Mesenteric fat pad (tissue), 1 donor: ENCODE results near the gene AGPAT2. TPM values are rescaled to one million over a fixed set of nuclear protein-coding genes. Genes with fewer than 3 reads are reported as not detected.

Experiments used
- DNase-seq: peaks from one replicate; pipeline ENCODE4 v3.0.0-alpha.2; 2020; ENCODE audit warnings: low spot score
- total RNA-seq: library from RNA; stranded (reverse); fragmentation: NEBNext Ultra II Directional; extraction: Animal tissue kit (Norgen Biotek cat#: 25700); gene quantifications from one replicate; pipeline ENCODE4 v1.2.1, GENCODE V29; 2021
- donor health status: DM: yes; HTN: yes; CAD: no.

AGPAT2 gene
- total RNA-seq, 1 donor from 2014 or later, result 547 TPM

GRCh38 chr9:136689108-136689460 lies 1.8 kb upstream of the AGPAT2 start:
- no peak for DNase-seq

- DNase-seq, result no peak
Measured at GRCh38 chr9:136688274-136689107, 1.2 kb upstream of the AGPAT2 start.

- DNase-seq, result no peak
Measured at GRCh38 chr9:136687721-136688223, 515 bp upstream of the AGPAT2 start.

DNA sequence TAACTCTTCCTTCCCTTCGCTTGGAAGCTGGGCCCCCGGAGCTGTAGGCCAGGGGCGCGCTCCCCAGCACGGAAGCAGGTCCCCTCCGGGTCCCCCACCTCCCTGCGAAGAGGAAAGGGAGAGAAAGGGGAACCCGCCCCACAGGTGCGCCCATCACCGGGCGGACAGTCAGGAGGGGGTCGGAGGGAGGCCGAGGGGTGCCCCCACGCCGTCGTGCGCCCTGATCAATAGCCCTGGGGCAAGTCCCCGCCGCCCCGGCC lies 793 bp downstream of the AGPAT2 start:
- DNase-seq, result no peak

DNA sequence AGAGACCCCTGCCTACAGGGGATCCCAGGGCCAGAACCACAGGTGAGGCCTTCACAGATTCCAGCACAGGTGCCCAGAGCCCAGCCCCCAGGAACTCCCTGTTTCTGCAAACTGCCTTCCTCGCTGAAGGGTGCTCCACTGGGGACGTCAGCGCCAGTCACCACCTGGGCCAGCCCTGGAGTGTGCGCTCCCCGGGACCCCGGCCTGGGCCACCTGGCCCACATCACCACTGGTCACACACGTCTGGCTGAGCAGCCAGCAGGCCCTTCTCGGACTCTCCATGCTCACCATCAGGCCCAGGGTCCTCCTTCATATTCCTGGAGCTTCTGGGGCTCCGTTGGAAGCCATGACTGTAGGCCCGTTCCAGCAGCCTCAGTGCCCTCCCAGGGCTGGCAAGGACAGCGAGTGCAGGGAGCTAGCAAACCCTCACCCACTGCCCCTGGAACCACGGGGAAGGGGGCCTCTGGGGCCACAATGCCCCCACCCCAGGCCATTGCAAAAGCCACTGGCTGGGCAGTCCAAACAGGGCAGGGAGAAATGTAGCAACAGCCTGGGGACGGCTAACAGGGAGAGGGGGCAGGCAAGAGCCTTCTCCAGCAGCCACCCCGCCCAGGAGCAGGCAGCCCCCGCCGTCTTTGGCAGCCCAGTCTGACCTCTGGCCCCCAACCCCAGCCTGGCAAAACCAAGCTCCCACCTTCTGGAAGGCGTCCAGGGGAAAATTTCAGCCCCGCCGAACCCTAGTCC lies 1.3 kb downstream of the AGPAT2 start:
- DNase-seq, result no peak

GRCh38 chr9:136685216-136685615 lies 2.0 kb downstream of the AGPAT2 start:
- no peak for DNase-seq

DNA sequence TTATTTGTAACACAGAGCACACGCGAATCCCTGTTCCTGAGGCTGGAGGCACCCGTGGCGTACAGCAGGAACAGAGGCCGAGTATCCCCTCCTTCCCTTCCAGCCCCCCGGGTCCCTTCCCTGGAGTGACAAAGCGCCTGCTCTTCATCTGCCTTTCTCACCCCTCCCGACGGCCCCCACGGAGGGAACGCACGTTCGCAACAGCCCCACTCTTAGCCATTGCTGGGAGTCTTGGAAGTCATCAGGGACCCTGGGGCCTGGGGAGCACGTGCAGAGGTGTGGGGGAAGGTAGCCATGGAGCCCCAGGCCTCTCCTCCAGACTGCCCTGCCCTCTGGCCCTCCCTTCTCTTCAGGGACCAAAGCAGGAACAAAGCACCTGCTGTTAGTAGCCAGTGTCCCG lies 2.5 kb downstream of the AGPAT2 start:
- DNase-seq, result no peak

DNA sequence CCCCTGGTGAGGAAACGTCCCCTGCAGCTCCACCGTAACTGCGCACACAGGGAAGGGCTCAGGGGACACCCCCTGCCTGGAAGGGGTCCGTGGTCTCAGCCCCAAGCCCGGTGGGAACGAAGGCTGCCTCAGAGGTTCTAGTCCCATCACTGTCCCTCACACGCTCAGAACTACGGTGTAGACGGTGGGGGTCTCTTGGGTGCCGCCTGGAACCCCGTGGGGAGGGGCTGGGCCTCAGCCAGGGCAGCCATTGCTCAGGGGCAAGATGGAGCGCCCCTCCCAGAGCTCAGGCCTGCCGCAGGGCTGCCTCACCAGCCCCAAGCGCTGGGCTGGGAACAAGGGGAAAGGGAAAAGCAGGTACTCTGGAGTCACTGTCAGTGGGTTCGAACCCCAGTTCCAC lies 2.9 kb downstream of the AGPAT2 start:
- DNase-seq, result no peak

DNA sequence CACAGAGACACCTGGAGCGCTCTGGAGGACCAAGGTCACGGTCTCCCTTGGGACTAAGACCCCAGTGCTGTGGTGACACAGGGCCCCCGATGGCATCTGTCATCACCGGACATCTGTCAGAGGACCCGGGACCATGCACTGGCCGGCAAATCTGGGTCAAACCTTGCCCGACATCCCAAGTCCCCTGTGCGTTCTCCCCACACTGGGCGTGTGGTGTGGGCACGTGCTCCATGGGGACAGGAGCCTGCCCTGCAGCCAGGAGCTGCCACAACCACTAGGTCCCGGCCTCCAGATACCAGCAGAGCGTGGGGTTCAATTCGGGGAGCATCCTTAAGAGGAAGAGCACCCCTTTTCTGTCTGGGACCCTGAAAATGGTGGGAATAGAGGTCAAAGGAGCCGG lies 3.5 kb downstream of the AGPAT2 start:
- DNase-seq, result no peak

DNA sequence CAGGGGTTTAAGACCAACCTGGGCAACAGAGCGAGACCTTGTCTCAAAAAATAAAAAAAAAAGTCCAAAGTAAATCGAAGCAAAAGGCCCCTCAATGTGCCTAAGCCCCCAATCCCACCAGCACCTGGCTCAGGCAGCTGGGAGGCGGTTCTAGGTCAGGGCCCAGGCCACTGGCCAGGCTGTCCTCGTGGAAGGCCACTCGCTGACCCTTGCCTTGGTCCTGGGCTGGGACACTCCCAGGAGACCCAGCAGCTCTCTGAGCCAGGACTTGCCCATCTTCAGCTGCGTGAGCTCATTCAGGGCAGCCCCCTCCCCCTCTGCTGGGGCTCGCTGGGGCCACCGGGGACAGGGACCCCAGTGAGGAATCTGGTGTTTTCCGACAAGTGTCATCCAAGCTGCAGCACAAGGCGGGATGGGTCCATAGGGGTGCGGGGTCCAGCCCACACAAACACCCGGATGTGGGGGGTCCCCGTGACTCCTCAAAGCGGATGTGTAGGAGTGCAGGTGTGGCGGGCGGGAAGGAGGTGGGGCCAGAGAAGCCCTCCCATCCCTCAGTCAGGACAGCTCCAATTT lies 4.0 kb downstream of the AGPAT2 start:
- DNase-seq, result no peak

GRCh38 chr9:136682710-136683109 lies 4.5 kb downstream of the AGPAT2 start:
- DNase-seq, result no peak

DNA sequence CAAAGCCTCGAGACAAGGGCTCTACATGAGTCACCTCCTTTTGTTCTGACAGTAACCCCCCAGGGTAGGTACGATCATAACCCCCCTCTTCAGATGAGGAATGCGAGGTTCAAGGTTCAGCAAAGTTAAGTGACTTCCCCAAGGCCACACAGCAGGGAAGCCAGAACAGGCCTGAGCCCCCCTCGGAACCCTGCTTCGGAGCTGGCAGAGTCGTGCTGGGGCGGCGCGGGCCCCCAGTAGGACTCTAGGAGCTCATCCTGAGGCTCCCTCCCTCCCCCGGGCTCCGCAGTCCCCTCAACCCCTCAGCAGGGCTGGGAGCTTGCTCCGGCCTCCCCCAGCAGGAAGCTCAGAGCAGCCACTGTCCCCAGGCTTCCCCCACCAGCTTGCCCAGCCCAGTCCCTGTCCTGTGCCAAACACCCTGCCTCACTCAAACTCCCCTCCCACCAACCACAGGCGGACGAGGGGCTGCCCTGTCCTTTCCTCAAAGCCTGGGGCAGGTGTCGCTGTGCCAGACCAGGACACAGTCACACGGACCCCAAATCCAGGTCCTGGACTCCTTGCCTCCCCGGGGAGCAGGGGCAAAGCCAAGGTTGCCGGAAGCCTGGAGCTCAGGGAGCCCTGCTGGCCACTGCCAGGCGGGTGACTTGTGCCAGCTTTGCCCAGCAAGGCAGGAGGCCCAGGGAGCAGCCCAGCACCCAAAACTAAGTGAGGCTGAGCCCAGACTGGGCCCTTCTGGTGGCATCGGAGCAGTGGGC lies 5.1 kb downstream of the AGPAT2 start:
- DNase-seq, result no peak

- DNase-seq, result no peak
Measured at GRCh38 chr9:136681029-136681428, 6.2 kb downstream of the AGPAT2 start.

DNA sequence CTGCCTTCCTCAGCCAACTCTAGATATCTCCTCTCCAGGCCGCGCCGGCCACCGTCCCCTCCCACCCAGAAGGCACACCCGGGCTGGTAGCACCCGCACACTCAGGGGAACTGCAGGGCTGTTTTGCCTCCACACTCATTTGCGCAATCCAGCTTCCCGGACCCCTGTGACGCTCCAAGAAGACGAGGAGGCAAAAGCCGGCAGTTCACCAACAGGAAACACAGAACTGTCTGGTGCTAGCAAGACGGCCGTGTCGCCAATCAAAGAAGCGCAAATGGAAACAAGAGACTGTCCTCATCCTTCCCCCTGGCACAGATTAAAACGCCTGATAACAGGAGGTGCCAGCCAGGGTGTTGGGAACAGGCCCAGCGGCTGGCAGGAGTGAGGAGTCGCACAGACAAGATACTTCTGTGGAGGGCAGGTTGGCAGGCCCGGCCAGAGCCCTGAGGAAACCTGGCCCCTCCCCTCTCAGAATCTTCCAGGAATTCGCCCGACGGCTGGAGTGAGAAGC lies 7.8 kb downstream of the AGPAT2 start:
- DNase-seq, result no peak

DNA sequence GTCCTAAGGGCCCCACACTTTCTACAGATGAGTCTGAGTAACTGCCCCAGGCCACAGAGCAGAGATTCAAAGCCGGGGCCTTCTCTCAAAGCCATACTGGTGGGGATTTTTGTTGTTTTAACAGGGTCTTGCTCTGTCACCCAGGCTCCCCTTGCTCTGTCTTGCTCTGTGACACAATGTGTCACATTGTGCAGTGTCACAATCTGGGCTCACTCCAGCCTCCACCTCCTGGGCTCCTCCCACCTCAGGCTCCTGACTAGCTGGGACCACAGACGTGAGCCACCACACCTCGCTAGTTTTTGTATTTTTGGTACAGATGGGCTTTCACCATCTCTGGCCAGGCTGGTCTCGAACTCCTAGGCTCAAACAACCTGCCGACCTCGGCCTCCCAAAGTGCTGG lies 8.6 kb downstream of the AGPAT2 start:
- no peak for DNase-seq

GRCh38 chr9:136678034-136678433 lies 9.2 kb downstream of the AGPAT2 start:
- no peak for DNase-seq

- no peak for DNase-seq
Measured at GRCh38 chr9:136676920-136677686, 10.2 kb downstream of the AGPAT2 start.

GRCh38 chr9:136676297-136676794 lies 10.9 kb downstream of the AGPAT2 start:
- DNase-seq, result no peak

DNA sequence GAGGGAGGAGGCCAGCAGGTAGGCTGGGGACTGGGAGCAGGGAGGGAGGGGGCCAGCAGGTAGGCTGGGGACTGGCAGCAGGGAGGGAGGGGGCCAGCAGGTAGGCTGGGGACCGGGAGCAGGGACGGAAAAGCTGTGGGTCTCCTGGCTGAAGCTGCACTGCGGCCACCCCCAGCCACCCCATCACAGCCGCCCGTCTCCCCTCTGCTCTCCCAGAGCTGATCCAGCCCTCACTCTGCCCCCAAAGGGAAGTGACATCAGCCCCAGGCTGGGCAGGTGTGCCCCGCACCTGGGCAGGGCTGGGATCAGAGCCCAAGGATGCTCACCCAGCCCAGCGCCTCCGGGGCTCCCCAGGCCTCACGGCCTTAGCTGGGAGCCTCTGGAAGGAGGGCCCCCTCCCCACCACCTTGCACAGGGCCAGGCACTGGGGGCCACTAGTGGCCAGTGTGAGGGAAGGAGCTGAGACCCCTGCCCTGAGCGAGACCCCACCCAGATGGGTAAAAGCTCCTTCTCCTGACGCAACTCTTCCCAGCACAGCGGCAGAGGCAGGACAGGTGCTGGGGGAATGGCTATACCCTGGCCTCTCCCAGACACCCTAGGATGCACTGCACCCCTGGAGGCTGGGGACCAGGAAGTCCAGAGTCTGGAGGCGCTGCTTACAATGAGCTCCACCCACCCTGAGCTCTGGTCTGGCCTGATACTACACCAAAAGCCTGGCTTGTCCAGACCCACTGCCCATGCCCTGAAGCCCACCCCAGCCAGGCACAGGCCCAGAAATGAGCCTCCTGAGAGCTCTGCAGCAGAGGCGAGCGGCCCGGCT lies 11.6 kb downstream of the AGPAT2 start:
- no peak for DNase-seq
